Urinary bladder (tissue), 4 donors: ENCODE measurements around the gene PARD3. TPM values are rescaled to one million over a fixed set of nuclear protein-coding genes. Genes with fewer than 3 reads are reported as not detected.

Experiments used
- DNase-seq: peaks from one replicate; pipeline ENCODE4 v3.0.0-alpha.2; 2015; ENCODE audit errors: extremely low spot score
- H3K27ac ChIP-seq: one replicate; pipeline ENCODE4 v1.5.1; 2013; ENCODE audit warnings: low read depth, mild to moderate bottlenecking, moderate library complexity
- H3K36me3 ChIP-seq: one replicate; pipeline ENCODE4 v1.6.1; 2013; ENCODE audit warnings: mild to moderate bottlenecking, moderate library complexity; ENCODE audit not compliant: insufficient read depth
- H3K4me1 ChIP-seq: one replicate; pipeline ENCODE4 v1.6.1; 2013; ENCODE audit warnings: mild to moderate bottlenecking, moderate library complexity; ENCODE audit not compliant: insufficient read depth
- H3K4me3 ChIP-seq: one replicate; pipeline ENCODE4 v1.5.1; 2013; ENCODE audit warnings: low read depth, low read length
- WGBS: extraction: QIAGEN DNeasy Blood & Tissue Kit; methylation state at CpG from one replicate; pipeline ENCODE4 v1.1.7; 2013; 5-methylcytosine and 5-hydroxymethylcytosine counted together
- polyA plus RNA-seq: library from polyadenylated mRNA; stranded (reverse); fragments of 200-250 nt; gene quantifications from one replicate; pipeline ENCODE4 v1.2.3, GENCODE V29; 2013
- total RNA-seq: library from RNA; depleted of rRNA; stranded (reverse); fragments of >200 nt; gene quantifications from one replicate; pipeline ENCODE4 v1.2.3, GENCODE V29; 2014
- donor health status: healthy with polysubstance abuse.
- donor health status: healthy.

Gene PARD3
- total and polyA plus RNA-seq, 2 donors, result 27.5 to 89.1 TPM

- 37% methylated on average over 1 of the region's 1 CpG for WGBS
- H3K27ac ChIP-seq, result no peak overlapping the region
- no peaks in the 10 kb centered on the region for H3K36me3 ChIP-seq
- H3K4me1 ChIP-seq, result no peaks in the 10 kb centered on the region
- no peak overlapping the region for H3K4me3 ChIP-seq
- no peak for DNase-seq
Observed at GRCh38 chr10:34184939-34185386, 630.1 kb downstream of the PARD3 start.

GRCh38 chr10:34184397-34184796 lies 630.7 kb downstream of the PARD3 start:
- Histone ChIP-seq H3K27ac (no peak overlapping the region), H3K4me1 (no peaks in the 10 kb centered on the region), H3K4me3 (no peak overlapping the region), H3K36me3 (no peaks in the 10 kb centered on the region)
- 48% methylated on average over 6 of the region's 6 CpGs for WGBS
- no peak for DNase-seq

DNA sequence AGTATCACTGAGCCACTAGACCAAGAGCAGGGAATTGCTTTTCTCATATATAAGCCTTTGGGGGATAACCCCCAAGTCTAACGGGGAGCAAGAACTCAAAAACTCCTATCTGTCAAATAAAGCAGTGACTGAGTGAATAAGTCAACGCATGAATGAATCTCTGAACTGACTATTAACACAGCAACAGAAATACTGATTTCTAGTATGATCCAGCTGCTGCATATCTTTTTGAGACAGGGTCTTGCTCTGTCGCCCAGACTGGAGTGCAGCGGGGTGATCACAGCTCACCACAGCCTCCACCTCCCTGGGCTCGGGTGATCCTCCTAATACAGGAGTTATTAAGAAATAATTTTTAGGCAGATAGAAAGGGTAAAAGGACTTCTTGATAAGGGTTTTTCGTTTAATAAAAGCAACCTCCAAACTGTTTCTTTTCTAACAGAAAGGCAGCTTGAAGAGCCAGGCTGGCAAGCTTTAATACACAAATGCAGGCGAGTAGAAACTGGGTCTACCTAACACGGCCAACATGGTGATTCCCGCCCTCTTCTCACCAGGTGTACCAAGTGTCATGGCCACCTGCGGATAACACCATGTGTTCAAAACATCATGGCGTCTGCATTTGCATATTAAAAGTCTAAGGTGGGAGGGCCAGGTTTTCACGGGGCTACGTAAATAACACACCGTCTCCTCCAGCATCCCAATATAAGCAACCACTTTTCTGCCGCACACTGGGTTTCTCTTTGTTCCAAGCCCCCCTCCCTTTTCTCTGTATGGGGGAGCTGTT lies 631.9 kb downstream of the PARD3 start:
- Histone ChIP-seq H3K4me3 (no peak overlapping the region), H3K4me1 (no peaks in the 10 kb centered on the region), H3K27ac (no peak overlapping the region), H3K36me3 (no peaks in the 10 kb centered on the region)
- WGBS, result 90% methylated on average over 15 of the region's 15 CpGs
- DNase-seq, result no peak

GRCh38 chr10:34181553-34182300 lies 633.4 kb downstream of the PARD3 start:
- Histone ChIP-seq H3K4me1 (no peaks in the 10 kb centered on the region), H3K36me3 (no peaks in the 10 kb centered on the region)
- no peak for DNase-seq

DNA sequence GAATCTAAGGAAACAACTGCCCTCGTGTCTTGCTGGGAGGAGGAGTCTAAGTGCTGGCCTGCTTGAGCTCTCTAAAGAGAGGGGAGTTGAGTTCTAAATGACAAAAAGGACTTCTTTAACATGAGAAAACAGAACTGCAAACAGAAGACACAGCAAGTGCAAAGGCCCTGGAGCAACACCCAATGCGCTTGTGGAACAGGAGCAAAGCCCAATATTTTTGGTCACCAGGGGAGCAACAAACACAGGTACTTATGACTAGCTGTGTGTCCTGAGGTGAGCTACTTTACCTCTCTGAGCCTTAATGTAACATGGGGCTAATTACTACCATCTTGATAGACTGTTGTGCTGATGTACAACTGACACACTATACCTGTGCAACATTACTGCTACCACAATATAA lies 634.3 kb downstream of the PARD3 start:
- 93% methylated on average over 2 of the region's 2 CpGs for WGBS
- H3K4me3 ChIP-seq, result no peak overlapping the region
- H3K27ac ChIP-seq, result no peak overlapping the region
- no peaks in the 10 kb centered on the region for H3K4me1 ChIP-seq
- DNase-seq, result no peak
- no peaks in the 10 kb centered on the region for H3K36me3 ChIP-seq

More at GRCh38 chr10:34181553-34182300, 633.4 kb downstream of the PARD3 start:
- Histone ChIP-seq H3K27ac (no peak overlapping the region), H3K4me3 (no peak overlapping the region)
- WGBS, result 28% methylated on average over 10 of the region's 10 CpGs

GRCh38 chr10:34179280-34179679 lies 635.8 kb downstream of the PARD3 start:
- Histone ChIP-seq H3K27ac (no peak overlapping the region), H3K4me1 (no peaks in the 10 kb centered on the region), H3K4me3 (no peak overlapping the region), H3K36me3 (no peaks in the 10 kb centered on the region)
- 81% methylated on average over 3 of the region's 3 CpGs for WGBS
- no peak for DNase-seq

- no peak overlapping the region for H3K4me3 ChIP-seq
- no peak for DNase-seq
- 89% methylated on average over 3 of the region's 3 CpGs for WGBS
Observed at GRCh38 chr10:34178756-34179155, 636.3 kb downstream of the PARD3 start.

GRCh38 chr10:34178196-34178595 lies 636.9 kb downstream of the PARD3 start:
- Histone ChIP-seq H3K4me3 (no peak overlapping the region), H3K27ac (no peak overlapping the region), H3K4me1 (no peaks in the 10 kb centered on the region), H3K36me3 (no peaks in the 10 kb centered on the region)
- WGBS, result 93% methylated on average over 4 of the region's 4 CpGs
- no peak for DNase-seq

More at GRCh38 chr10:34178756-34179155, 636.3 kb downstream of the PARD3 start:
- H3K4me1 ChIP-seq, result no peaks in the 10 kb centered on the region
- H3K27ac ChIP-seq, result no peak overlapping the region
- H3K36me3 ChIP-seq, result no peaks in the 10 kb centered on the region

GRCh38 chr10:34177445-34177844 lies 637.7 kb downstream of the PARD3 start:
- Histone ChIP-seq H3K4me1 (no peaks in the 10 kb centered on the region), H3K36me3 (no peaks in the 10 kb centered on the region), H3K4me3 (no peak overlapping the region), H3K27ac (no peak overlapping the region)
- no peak for DNase-seq
- WGBS, result 94% methylated on average over 11 of the region's 11 CpGs

DNA sequence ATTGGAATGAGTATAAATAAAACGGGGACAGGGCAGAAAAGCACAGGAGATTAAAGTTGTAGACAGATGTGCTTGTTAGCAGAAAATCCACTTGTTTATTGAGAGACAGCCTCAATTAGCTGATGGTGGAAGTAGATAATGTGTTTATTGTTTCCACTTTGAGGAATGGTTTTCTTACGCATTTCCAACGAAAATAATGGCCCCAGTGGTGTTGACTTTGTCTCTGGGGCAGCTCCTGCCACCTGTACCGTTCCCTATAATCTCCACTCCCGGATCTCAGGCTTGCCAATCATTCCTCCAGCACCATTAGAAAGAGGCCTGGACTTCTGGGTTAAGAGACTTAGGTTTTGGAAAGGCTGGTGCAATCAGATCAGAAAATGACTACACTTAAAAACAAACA lies 638.7 kb downstream of the PARD3 start:
- Histone ChIP-seq H3K36me3 (no peaks in the 10 kb centered on the region), H3K27ac (no peak overlapping the region), H3K4me1 (no peaks in the 10 kb centered on the region), H3K4me3 (no peak overlapping the region)
- no peak for DNase-seq
- 83% methylated on average over 5 of the region's 5 CpGs for WGBS

DNA sequence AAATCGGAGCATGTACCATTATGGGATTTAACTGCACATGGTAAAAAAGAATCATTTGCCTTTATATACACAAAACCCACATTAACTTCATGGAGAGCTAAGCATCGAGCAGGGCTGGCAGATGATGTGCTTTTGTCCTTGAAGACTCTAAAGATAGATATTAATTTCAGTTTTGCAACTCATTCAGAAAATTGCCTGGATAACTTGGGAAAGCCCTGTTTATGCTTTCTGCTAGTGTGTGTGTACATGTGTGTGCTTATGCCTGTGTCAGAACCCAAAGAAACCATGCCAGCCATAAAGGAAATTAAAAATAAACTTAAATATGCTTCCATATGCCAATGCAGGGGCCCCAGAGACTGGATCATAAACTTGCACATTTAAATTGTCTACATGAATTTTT lies 640.0 kb downstream of the PARD3 start:
- Histone ChIP-seq H3K4me3 (no peak overlapping the region), H3K36me3 (no peaks in the 10 kb centered on the region), H3K27ac (no peak overlapping the region), H3K4me1 (no peaks in the 10 kb centered on the region)
- WGBS, result 91% methylated on average over 2 of the region's 2 CpGs
- no peak for DNase-seq

GRCh38 chr10:34172936-34173533 lies 642.1 kb downstream of the PARD3 start:
- H3K4me1 ChIP-seq, result no peaks in the 10 kb centered on the region
- no peak for DNase-seq
- WGBS, result 80% methylated on average over 8 of the region's 8 CpGs
- no peak overlapping the region for H3K27ac ChIP-seq
- no peaks in the 10 kb centered on the region for H3K36me3 ChIP-seq
- H3K4me3 ChIP-seq, result no peak overlapping the region

GRCh38 chr10:34171957-34172527 lies 643.1 kb downstream of the PARD3 start:
- no peak overlapping the region for H3K4me3 ChIP-seq
- H3K27ac ChIP-seq, result no peak overlapping the region
- H3K4me1 ChIP-seq, result no peaks in the 10 kb centered on the region
- 62% methylated on average over 4 of the region's 4 CpGs for WGBS
- H3K36me3 ChIP-seq, result no peaks in the 10 kb centered on the region
- no peak for DNase-seq
